HepG2 (cell line): ENCODE data around the gene TM9SF4. TPM values are rescaled to one million over a fixed set of nuclear protein-coding genes. Genes with fewer than 3 reads are reported as not detected.

ENCODE experiments used
- GTF2F1 ChIP-seq: fragments of 150-350 bp; IDR thresholded peaks from 2 replicates; pipeline ENCODE4 v1.6.1; 2014; ENCODE audit warnings: low read length
- HBP1 ChIP-seq: IDR thresholded peaks from 2 replicates; pipeline ENCODE4 v1.6.1; 2016; ENCODE audit warnings: low read depth, control low read depth
- HNF1B ChIP-seq: sonication (generic); formaldehyde crosslinking; IDR thresholded peaks from 2 replicates; pipeline ENCODE4 v1.5.1; 2020; ENCODE audit warnings: mild to moderate bottlenecking, moderate library complexity, missing genetic modification reagents
- IKZF5 ChIP-seq: IDR thresholded peaks from 2 replicates; pipeline ENCODE4 v1.6.1; 2018; ENCODE audit warnings: missing genetic modification reagents, mild to moderate bottlenecking, missing compliant biosample characterization
- MED13 ChIP-seq: sonication (generic); formaldehyde crosslinking; IDR thresholded peaks from 2 replicates; pipeline ENCODE4 v1.5.0; 2020; ENCODE audit warnings: missing genetic modification reagents
- MED8 ChIP-seq: sonication (generic); formaldehyde crosslinking; IDR thresholded peaks from 2 replicates; pipeline ENCODE4 v1.8.1; 2023; ENCODE audit warnings: mild to moderate bottlenecking, missing genetic modification reagents; ENCODE audit not compliant: insufficient replicate concordance
- NR2F1 ChIP-seq, 2 experiments: fragments of 450-650 bp in 1 of 2; formaldehyde crosslinking in 1 of 2; IDR thresholded peaks; 2 replicates each; pipeline versions ENCODE4 v1.5.0 to v1.6.1; 2016 to 2020; ENCODE audit warnings: mild to moderate bottlenecking in 1 of 2, missing compliant biosample characterization in 1 of 2, missing genetic modification reagents in 1 of 2, moderate library complexity in 1 of 2
- PCBP2 ChIP-seq: fragments of 200-400 bp; formaldehyde crosslinking; optimal IDR thresholded peaks from 2 replicates; pipeline ENCODE3; 2018; ENCODE audit warnings: low read length, low read depth; ENCODE audit not compliant: poor library complexity, severe bottlenecking
- PHF20 ChIP-seq: sonication (generic); formaldehyde crosslinking; IDR thresholded peaks from 2 replicates; pipeline ENCODE4 v1.5.0; 2020; ENCODE audit warnings: mild to moderate bottlenecking, missing genetic modification reagents
- SRSF9 ChIP-seq: fragments of 200-400 bp; formaldehyde crosslinking; IDR thresholded peaks from 2 replicates; pipeline ENCODE4 v1.6.1; 2018; ENCODE audit warnings: borderline replicate concordance, mild to moderate bottlenecking, low read depth, low read length; ENCODE audit not compliant: insufficient read depth, poor library complexity, severe bottlenecking
- ZNF513 ChIP-seq: sonication (generic); formaldehyde crosslinking; conservative IDR thresholded peaks from 2 replicates; pipeline ENCODE4 v1.5.0; 2020; ENCODE audit warnings: missing genetic modification reagents
- ZNF564 ChIP-seq: sonication (generic); formaldehyde crosslinking; IDR thresholded peaks from 2 replicates; pipeline ENCODE4 v1.8.1; 2023; ENCODE audit warnings: mild to moderate bottlenecking, missing genetic modification reagents
- ZNF652 ChIP-seq: IDR thresholded peaks from 2 replicates; pipeline ENCODE4 v1.6.1; 2016; ENCODE audit warnings: low read depth, borderline replicate concordance
- ZNF841 ChIP-seq: sonication (generic); formaldehyde crosslinking; IDR thresholded peaks from 2 replicates; pipeline ENCODE4 v1.8.1; 2023; ENCODE audit warnings: missing genetic modification reagents, borderline replicate concordance
- ZSCAN29 ChIP-seq: sonication (generic); formaldehyde crosslinking; conservative IDR thresholded peaks from 2 replicates; pipeline ENCODE4 v1.4.0; 2020; ENCODE audit warnings: mild to moderate bottlenecking, missing genetic modification reagents
- polyA plus RNA-seq, 8 experiments: library from polyadenylated mRNA; depleted of rRNA in 3 of 8; stranded (reverse) in 7 of 8; unstranded in 1 of 8; fragments of >200 nt; fragmentation: Illumina TruSeq in 4 of 8; extraction: Trizol in 4 of 8; gene quantifications; 2 replicates each; pipeline versions ENCODE4 v1.2.1 to v1.2.3, GENCODE V29; 2011 to 2016; ENCODE audit warnings: low read depth in 4 of 8, missing spikeins in 1 of 8, mixed read lengths in 1 of 8; ENCODE audit not compliant: insufficient read depth in 1 of 8
- total RNA-seq, 5 experiments: library from RNA; depleted of rRNA; stranded (reverse); fragments of >200 nt; fragmentation: Illumina TruSeq; extraction: Trizol; gene quantifications; 2 replicates each; pipeline ENCODE4 v1.2.3, GENCODE V29; 2016; ENCODE audit warnings: low read depth in 1 of 5

TM9SF4 gene
- total and polyA plus RNA-seq, 2 of the 13 experiments (the other 11 are each of a cell fraction or from before 2014, with no cell fraction given) = 53.5 to 171 TPM

GRCh38 chr20:32205843-32206759 is 96.6 kb downstream of the TM9SF4 start (continued):
- TF ChIP-seq PCBP2 = no peak
- TF ChIP-seq MED8 = no peak
- TF ChIP-seq ZNF652 = peak; percentile 86
- 0 out of 2 replicates have a peak, but pooled peaks have one; percentile 26 for TF ChIP-seq HNF1B
- 0 out of 2 replicates have a peak, but pooled peaks have one; percentile 2 for TF ChIP-seq IKZF5 (CRISPR knock-in tag)
- 0 out of 2 replicates have a peak, but pooled peaks have one; percentile 33 for TF ChIP-seq PHF20 (CRISPR knock-in tag)
- TF ChIP-seq GTF2F1 = no peak
- TF ChIP-seq MED13 (CRISPR knock-in tag) = no peak
- TF ChIP-seq ZNF841 (CRISPR knock-in tag) = 0 out of 2 replicates have a peak, but pooled peaks have one; percentile 37
- no peak for TF ChIP-seq SRSF9
- no peak for TF ChIP-seq ZNF564 (CRISPR knock-in tag)
- TF ChIP-seq ZSCAN29 (CRISPR knock-in tag) = peak; percentile 23; the same call in 1 of the 2 replicates
- TF ChIP-seq NR2F1 (CRISPR knock-in tag; IDR thresholded peaks at IDR 0.05) = no peak
- TF ChIP-seq HBP1 = no peak
- TF ChIP-seq ZNF513 (CRISPR knock-in tag) = no peak
- TF ChIP-seq, all 625 proteins: peak for 16
